Mucosa of descending colon (tissue), 3 donors: Measurements from ENCODE around the gene LRFN5. TPM values are rescaled to one million over a fixed set of nuclear protein-coding genes. Genes with fewer than 3 reads are reported as not detected.

Experiments used
- ATAC-seq: fragments of 200-7000 bp; cut with Tn5 transposase; one replicate; pipeline ENCODE4 v1.9.1; 2020; ENCODE audit warnings: mild to moderate bottlenecking, moderate library complexity
- DNase-seq, 3 donors: peaks; one replicate each; pipeline ENCODE4 v3.0.0-alpha.2; 2020
- H3K36me3 ChIP-seq: fragments of 200-600 bp; one replicate; pipeline ENCODE4 v1.8.0; 2021; ENCODE audit warnings: low read depth, mild to moderate bottlenecking
- H3K4me1 ChIP-seq: fragments of 200-600 bp; one replicate; pipeline ENCODE4 v1.8.0; 2021; ENCODE audit warnings: low read depth, mild to moderate bottlenecking
- H3K4me3 ChIP-seq: fragments of 200-600 bp; one replicate; pipeline ENCODE4 v1.8.0; 2021; ENCODE audit warnings: mild to moderate bottlenecking
- H3K9me3 ChIP-seq: fragments of 200-600 bp; one replicate; pipeline ENCODE4 v1.8.0; 2021; ENCODE audit warnings: mild to moderate bottlenecking
- CTCF ChIP-seq: fragments of 200-600 bp; IDR thresholded peaks from one replicate; pipeline ENCODE4 v1.8.0; 2022; ENCODE audit warnings: antibody characterized with exemption, mild to moderate bottlenecking
- intact Hi-C, 2 donors: fragments of 100-400 bp; cut with DNase I in 1 of 2; cut with micrococcal nuclease in 1 of 2; formaldehyde crosslinking; loops; one replicate each; pipeline versions ENCODE4 v1.11.0 to v1.11.1; 2022; cut with DNase I, micrococcal nuclease
- total RNA-seq, 3 donors: library from RNA; stranded (reverse); fragmentation: NEBNext Ultra II Directional in 2 of 3; extraction: Animal tissue kit (Norgen Biotek cat#: 25700) in 2 of 3; gene quantifications; one replicate each; pipeline versions ENCODE4 v1.2.1 to v1.2.4, GENCODE V29; 2021 to 2023
- donor health status: DM: no; HTN: no; CAD: no; lungs with moderate emphysema.
- donor health status: DM: no; HTN: no; CAD: no.
- donor health status: DM: no; HTN: yes; CAD: no.

Gene LRFN5
- total RNA-seq, 3 donors from 2014 or later, result 0.49 to 4.1 (median 0.55) TPM

- intact Hi-C loops, result no loop called here
- Histone ChIP-seq H3K4me1 (no peaks in the 10 kb centered on the region), H3K4me3 (no peak overlapping the region), H3K36me3 (no peaks in the 10 kb centered on the region), H3K9me3 (peaks cover 20% of the 10 kb centered on the region)
- DNase-seq, result no peak
- TF ChIP-seq CTCF, result no peak
- no peak for ATAC-seq
Measured at GRCh38 chr14:41773536-41774279, 167.0 kb downstream of the LRFN5 start.

- no peak for DNase-seq
- intact Hi-C loops, result no loop called here
- ATAC-seq, result no peak
- Histone ChIP-seq H3K4me3 (no peak overlapping the region), H3K9me3 (no peaks in the 10 kb centered on the region), H3K36me3 (no peaks in the 10 kb centered on the region), H3K4me1 (no peaks in the 10 kb centered on the region)
- TF ChIP-seq CTCF, result no peak
Measured at GRCh38 chr14:41782511-41782910, 175.8 kb downstream of the LRFN5 start.

- Histone ChIP-seq H3K4me3 (no peak overlapping the region), H3K4me1 (no peaks in the 10 kb centered on the region), H3K36me3 (no peaks in the 10 kb centered on the region), H3K9me3 (no peaks in the 10 kb centered on the region)
- DNase-seq (no peak), ATAC-seq (no peak)
- TF ChIP-seq CTCF, result no peak
- intact Hi-C loops, result no loop called here
Measured at GRCh38 chr14:41783403-41783802, 176.7 kb downstream of the LRFN5 start.

GRCh38 chr14:41785696-41786095 lies 179.0 kb downstream of the LRFN5 start:
- peaks cover 9% of the 10 kb centered on the region for H3K9me3 ChIP-seq
- no peak overlapping the region for H3K4me3 ChIP-seq
- intact Hi-C loops, result no loop called here
- no peak for ATAC-seq
- no peaks in the 10 kb centered on the region for H3K36me3 ChIP-seq
- H3K4me1 ChIP-seq, result no peaks in the 10 kb centered on the region
- no peak for DNase-seq
- no peak for TF ChIP-seq CTCF

- Histone ChIP-seq H3K9me3 (peaks cover 21% of the 10 kb centered on the region), H3K36me3 (no peaks in the 10 kb centered on the region), H3K4me3 (no peak overlapping the region), H3K4me1 (no peaks in the 10 kb centered on the region)
- no peak for TF ChIP-seq CTCF
- intact Hi-C loops, result no loop called here
- ATAC-seq (no peak), DNase-seq (no peak)
Measured at GRCh38 chr14:41799817-41800216, 193.1 kb downstream of the LRFN5 start.
